HG03175 (cell line): ENCODE data around the gene ASTN2.

Experiments
- ATAC-seq: cut with Tn5 transposase; IDR thresholded peaks from one replicate; pipeline ENCODE4 v1.9.1; 2021; ENCODE audit warnings: mild to moderate bottlenecking, moderate library complexity; ENCODE audit not compliant: unreplicated experiment

The ASTN2 gene

GRCh38 chr9:117414220-117414905, 494 bp downstream of the ASTN2 start:
- ATAC-seq, result no peak

- no peak for ATAC-seq
Observed at GRCh38 chr9:117413346-117414219, 1.3 kb downstream of the ASTN2 start.

GRCh38 chr9:117412841-117413240, 2.0 kb downstream of the ASTN2 start:
- ATAC-seq, result no peak

- no peak for ATAC-seq
Observed at GRCh38 chr9:117412006-117412715, 2.7 kb downstream of the ASTN2 start.

- ATAC-seq, result peak; percentile 51
Observed at GRCh38 chr9:117411547-117411946, 3.3 kb downstream of the ASTN2 start.

- no peak for ATAC-seq
Observed at GRCh38 chr9:117409321-117409720, 5.5 kb downstream of the ASTN2 start.

GRCh38 chr9:117407436-117408022, 7.3 kb downstream of the ASTN2 start:
- ATAC-seq, result no peak

GRCh38 chr9:117405950-117406705, 8.7 kb downstream of the ASTN2 start:
- no peak for ATAC-seq

- ATAC-seq, result no peak
Observed at GRCh38 chr9:117403848-117404247, 11.0 kb downstream of the ASTN2 start.

GRCh38 chr9:117403403-117403811, 11.4 kb downstream of the ASTN2 start:
- no peak for ATAC-seq

GRCh38 chr9:117400171-117400570, 14.7 kb downstream of the ASTN2 start:
- no peak for ATAC-seq

GRCh38 chr9:117395151-117395650, 19.7 kb downstream of the ASTN2 start:
- no peak for ATAC-seq

- no peak for ATAC-seq
Observed at GRCh38 chr9:117394655-117395054, 20.2 kb downstream of the ASTN2 start.

- no peak for ATAC-seq
Observed at GRCh38 chr9:117392992-117393391, 21.9 kb downstream of the ASTN2 start.

GRCh38 chr9:117387422-117387821, 27.4 kb downstream of the ASTN2 start:
- no peak for ATAC-seq

- ATAC-seq, result no peak
Observed at GRCh38 chr9:117379341-117379740, 35.5 kb downstream of the ASTN2 start.

GRCh38 chr9:117377046-117377445, 37.8 kb downstream of the ASTN2 start:
- no peak for ATAC-seq

- ATAC-seq, result no peak
Observed at GRCh38 chr9:117375956-117376355, 38.9 kb downstream of the ASTN2 start.

GRCh38 chr9:117374076-117374725, 40.7 kb downstream of the ASTN2 start:
- no peak for ATAC-seq
